GM18861 (cell line): Measurements from ENCODE around the gene C11orf97.
"Not testable (repeated sequence)": the region's sequence is repeated elsewhere in the genome, so short reads cannot be mapped to it uniquely, and the experiment has no call there.

Experiments used
- ATAC-seq: cut with Tn5 transposase; IDR thresholded peaks from one replicate; pipeline ENCODE4 v1.9.1; 2021; ENCODE audit not compliant: unreplicated experiment

C11orf97 gene

GRCh38 chr11:94511932-94512781 is at the start of gene C11orf97:
TSS of gene C11orf97 (plus strand) at chr11:94512461. CDS start at chr11:94512529, 68 bp downstream.
- ATAC-seq, result peak; percentile 70

- peak; percentile 87 for ATAC-seq
Measured at GRCh38 chr11:94469416-94469815, 42.8 kb upstream of the C11orf97 start.

DNA sequence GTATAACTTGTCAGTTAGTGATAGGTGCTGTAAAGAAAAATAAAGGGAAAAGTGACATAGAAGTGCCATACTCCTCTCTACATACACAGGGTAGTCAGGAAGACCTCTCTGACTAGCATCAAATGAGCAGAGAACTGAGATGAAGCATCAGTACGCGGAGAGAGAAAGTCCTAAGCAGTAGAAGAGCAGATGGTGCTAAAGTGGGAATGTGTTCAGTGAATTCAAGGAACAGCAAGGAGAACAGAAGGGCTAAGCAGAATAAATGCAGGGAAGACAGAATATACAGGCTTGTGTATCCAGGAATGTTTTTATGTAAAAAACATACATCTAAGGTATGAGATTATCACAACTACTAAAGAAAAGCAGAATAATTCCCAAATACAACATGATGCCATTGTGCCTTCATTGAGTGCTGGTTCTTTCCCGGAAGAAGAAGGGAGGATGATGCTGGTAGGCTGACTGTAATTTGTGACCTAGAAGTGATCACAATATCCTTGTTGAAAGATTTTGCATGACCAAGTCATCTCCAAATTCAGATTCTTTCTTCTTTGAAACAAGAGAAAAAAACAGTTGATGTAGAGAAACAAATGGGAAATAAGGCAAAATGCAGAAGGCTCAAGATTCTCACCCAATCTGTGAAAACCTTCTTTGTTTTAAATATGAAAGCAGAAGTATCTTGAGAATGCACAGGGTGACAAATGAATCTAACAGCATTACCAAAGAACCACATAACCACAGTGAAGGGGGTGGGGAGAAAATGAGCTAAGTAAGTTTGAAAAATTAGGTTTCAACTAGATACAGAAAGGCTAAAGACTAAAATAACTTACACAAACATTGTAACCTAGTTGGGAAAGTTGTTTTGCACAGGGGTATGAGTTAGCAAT is 39.1 kb upstream of the C11orf97 start:
- ATAC-seq, result peak; percentile 81

DNA sequence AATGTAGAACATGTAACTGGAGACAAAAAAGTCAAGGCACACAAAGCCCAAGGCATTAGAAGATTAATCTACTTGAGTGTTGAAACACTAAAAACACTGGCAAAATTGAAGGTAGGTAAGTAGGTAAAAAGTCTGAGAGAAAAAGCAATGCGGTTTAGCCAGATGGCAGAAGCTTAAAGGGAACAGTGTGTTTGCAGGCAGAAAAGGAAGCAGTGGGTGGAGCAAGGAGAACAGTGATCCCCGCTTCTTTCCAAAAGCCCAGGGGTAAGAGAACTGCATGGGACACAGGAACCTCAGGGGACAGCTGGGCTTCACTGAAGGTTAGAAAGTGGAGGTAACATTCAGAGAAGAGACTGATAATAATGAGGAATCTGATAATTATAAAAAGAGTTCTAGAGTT is 34.6 kb upstream of the C11orf97 start:
- ATAC-seq, result no peak

DNA sequence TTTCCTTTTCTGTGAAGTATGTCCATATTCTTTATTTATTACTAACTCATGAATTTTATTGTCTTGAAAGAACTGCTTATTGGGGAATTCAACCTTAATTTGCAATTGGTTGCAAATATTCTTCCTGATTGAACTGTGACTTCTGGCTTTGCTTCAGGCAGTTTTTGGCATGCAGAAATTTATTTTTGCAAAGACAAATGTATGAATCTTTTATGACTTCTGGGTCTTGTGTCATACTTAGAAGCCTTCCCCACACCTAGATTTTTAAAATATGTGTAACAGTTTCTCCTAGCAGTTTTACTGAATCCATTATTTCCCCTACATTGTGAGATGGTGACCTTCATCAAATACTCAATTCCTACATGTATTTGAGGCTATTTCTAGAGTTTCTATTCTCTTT is 30.9 kb upstream of the C11orf97 start:
- no peak for ATAC-seq

DNA sequence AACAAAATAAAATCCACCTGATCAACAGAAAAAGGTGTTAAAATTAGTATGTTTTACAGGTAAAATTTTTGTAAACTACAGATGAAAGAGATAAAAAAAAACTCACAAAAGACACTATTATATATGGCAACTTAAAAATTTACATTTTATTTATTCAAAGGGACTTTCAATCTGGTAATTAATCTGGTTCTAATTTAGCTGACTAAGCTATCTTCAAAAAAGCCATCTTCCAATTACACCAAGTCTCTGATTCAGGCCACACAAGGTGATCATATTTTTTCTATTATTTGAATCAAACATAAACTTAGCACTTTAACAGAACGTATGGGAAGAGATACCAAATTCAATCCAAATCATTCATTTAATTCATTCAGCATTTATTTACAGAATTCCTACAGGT is 26.2 kb upstream of the C11orf97 start:
- no peak for ATAC-seq

DNA sequence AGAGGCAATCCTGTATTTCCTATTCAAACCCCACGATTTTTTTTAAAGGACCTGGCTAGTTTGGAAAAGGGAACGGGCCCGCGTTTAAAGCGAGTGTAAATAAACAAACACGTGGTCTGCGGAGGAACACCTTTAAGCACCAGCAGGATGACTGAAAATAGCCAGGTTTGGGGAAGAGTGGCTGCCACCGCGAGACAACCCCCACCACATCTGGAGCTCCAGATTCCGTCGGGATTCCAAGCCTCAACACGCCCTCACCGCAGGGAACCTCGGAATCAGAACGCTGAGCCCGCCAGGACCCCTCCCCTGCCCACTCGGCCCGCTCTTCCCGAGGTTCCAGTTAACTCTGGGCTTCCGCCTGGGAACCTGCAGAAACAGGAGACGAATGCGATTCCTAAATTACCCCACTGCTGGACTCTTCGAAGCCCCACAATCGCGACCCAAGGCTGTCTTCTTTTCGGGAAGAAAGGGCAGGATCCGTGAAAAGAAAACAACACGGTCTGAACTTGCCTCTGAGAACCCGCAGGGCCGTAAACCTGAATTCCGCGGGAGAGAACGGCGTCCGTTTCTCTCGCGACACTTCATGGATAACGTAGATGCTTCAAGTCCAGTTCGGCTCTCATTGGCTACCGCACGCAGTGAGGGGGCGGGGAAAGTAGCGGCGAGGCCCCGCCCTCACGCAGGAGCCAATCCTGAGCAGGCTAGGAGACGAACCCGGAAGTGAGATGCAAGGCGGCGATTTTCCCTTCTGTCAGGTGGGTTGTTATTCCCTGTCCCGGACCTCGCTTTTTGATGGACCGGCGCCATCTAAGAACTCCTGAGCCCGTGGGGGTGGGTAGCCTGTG is 18.8 kb upstream of the C11orf97 start, which contains the start of the genes ANKRD49 and MRE11:
Gene ANKRD49, plus strand, starts transcription at position 704 of the 845 bp plus-strand sequence. CDS start 2,710 bp downstream, outside the sequence.
Gene MRE11, minus strand, starts transcription at position 564 of the 845 bp plus-strand sequence. CDS start 1,043 bp downstream, outside the sequence.
- peak; percentile 99 for ATAC-seq

DNA sequence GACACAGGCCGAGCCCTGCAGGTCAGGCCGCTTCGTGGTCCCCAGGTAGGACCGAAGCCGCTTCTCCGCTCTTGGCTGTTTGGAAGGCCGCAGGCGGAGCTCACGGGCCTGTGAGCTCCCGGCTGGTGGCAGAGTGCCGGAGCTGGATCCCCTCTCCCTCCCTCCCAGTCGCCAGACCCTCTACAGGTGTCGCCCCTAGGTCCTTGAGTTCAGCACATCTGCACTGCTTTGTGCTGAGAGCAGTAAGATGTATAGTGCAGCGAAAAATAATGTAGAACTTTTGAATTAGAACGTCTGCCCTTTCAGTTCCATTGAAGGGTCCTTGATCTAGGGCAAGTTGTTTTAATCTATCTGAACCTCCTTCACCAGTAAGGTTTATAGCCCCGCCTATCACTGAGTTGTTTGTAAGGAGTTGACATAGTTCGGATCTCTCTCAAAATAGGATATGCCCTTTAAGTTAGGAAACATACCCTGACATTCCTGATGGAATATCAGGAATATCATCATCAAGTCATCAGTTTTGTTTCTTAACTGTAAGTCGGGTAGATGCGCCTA is 18.1 kb upstream of the C11orf97 start:
- ATAC-seq, result peak; percentile 35

- no peak for ATAC-seq
Measured at GRCh38 chr11:94500181-94500580, 12.1 kb upstream of the C11orf97 start.

GRCh38 chr11:94501522-94501921 is 10.7 kb upstream of the C11orf97 start:
- ATAC-seq, result no peak

- peak; percentile 74 for ATAC-seq
Measured at GRCh38 chr11:94504689-94505293, 7.5 kb upstream of the C11orf97 start.

GRCh38 chr11:94506513-94506912 is 5.7 kb upstream of the C11orf97 start:
- ATAC-seq, result not testable (repeated sequence)

- no peak for ATAC-seq
Measured at GRCh38 chr11:94507485-94507884, 4.8 kb upstream of the C11orf97 start.

DNA sequence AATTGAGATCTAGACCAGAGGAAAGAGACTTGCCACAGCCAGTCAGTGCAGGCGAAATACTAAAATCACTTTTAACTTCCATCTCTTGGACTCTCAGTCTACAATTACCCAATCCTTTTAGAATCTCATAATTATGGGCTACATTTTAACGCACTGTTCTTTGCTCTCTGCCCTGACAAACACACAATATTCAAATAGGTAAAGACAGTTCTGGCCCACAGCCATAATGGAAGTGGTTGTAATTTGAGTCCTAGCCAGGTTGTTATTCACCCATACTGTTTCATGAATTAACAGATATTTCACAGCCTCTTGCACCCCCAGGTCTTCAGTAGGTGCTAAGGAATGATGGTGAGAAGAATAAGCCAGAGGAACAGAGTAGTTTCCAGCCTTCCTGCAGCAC is 830 bp downstream of the C11orf97 start:
- ATAC-seq, result peak; percentile 40

GRCh38 chr11:94515398-94515797 is 3.1 kb downstream of the C11orf97 start:
- ATAC-seq, result no peak

DNA sequence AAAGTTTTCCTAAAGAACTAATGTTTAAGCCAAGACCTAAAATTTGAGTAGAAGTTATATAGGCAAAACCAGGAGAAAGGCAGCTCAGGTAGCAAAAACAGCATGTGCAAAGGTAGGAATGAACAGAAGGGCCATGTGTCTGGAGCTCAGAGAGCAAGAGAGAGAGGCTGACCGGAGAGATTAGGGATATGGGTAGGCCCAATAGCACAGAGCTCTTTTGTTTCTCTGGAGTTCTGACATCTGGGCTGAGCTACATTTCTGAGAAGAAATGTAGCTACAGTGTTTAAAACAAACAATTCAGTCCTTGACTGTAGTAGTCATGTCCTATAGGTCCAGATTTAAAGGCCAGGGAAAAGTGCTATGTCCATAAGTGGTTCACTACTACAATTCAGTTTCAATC is 4.5 kb downstream of the C11orf97 start:
- no peak for ATAC-seq

GRCh38 chr11:94518300-94518699 is 6.0 kb downstream of the C11orf97 start:
- ATAC-seq, result no peak

DNA sequence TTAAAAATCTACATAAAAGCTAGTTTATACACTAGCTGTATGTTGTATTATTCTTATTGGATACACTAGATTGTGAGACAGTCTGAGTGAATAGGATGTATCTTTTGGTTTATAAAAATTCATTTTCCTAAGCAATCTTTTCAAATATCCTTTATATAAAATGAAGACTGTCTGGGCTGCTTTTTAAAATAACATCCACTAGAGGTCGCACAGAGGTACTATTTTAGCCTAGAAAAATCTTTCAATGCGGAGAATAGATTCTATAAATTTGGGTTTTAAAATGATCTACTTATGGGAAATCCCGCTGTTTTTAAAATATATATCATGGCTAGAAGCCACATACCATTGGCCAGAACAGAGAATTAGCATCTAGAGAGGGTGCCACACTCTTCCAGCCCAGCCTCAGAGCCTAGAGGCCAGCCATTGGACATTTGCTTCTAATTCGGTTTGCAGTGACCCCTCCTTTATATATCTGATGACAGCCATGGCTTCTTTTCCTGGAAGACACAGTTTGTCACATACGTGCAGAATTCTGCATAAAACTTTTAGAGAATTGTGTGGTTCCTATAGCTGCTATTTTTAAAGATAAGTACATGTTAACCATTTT is 7.3 kb downstream of the C11orf97 start:
- peak; percentile 41 for ATAC-seq

- peak; percentile 53 for ATAC-seq
Measured at GRCh38 chr11:94521684-94522083, 9.4 kb downstream of the C11orf97 start.
